Tongue (tissue), 2 donors: ENCODE data around the gene SBF1. TPM values are rescaled to one million over a fixed set of nuclear protein-coding genes. Genes with fewer than 3 reads are reported as not detected.

Experiments used
- DNase-seq: peaks from one replicate; pipeline ENCODE4 v3.0.0-alpha.2; 2015
- total RNA-seq: library from RNA; depleted of rRNA; stranded (reverse); fragments of >200 nt; gene quantifications from one replicate; pipeline ENCODE4 v1.2.3, GENCODE V29; 2014

The SBF1 gene
- total RNA-seq, 1 donor from 2014 or later: 61.7 TPM

DNA sequence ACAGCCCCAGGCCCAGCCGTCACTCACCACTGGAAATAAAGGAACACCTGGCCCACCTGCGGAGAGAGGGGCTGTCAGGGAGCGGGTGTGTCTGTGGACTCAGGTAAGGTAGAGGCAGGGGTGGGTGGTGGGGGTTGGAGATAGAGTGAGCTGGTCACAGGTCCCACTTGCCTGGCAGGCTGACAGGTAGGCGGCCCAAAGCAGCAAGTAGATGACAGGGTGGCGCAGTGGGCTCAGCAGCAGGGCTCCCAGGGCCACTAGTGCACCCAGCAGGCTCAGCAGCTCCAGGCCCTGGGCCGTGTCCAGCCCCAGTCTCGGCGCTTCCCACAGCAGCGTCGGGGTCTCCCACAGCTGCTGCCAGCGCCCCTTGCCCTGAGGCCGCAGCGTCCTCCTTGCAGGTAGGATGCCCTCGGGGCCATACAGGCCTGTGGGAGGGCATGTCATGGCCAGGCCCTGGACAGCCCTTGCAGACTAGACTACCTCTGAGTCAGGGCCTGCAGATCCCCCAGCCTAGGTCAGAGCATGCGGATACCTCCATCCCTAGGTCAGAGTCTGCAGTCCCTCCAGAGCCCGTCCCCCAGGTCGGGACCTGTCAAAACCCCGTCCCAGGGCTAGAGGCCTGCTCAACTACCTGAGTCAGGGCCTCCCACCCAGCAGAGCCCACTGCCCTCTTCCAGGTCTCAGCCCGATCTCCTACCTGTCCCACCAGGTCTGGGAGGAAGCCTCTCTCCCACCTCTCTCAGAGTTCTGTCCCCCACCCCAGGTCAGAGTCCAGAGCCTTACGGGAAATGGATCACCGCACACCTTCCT, 32.0 kb upstream of the SBF1 start:
- DNase-seq: no peak

DNA sequence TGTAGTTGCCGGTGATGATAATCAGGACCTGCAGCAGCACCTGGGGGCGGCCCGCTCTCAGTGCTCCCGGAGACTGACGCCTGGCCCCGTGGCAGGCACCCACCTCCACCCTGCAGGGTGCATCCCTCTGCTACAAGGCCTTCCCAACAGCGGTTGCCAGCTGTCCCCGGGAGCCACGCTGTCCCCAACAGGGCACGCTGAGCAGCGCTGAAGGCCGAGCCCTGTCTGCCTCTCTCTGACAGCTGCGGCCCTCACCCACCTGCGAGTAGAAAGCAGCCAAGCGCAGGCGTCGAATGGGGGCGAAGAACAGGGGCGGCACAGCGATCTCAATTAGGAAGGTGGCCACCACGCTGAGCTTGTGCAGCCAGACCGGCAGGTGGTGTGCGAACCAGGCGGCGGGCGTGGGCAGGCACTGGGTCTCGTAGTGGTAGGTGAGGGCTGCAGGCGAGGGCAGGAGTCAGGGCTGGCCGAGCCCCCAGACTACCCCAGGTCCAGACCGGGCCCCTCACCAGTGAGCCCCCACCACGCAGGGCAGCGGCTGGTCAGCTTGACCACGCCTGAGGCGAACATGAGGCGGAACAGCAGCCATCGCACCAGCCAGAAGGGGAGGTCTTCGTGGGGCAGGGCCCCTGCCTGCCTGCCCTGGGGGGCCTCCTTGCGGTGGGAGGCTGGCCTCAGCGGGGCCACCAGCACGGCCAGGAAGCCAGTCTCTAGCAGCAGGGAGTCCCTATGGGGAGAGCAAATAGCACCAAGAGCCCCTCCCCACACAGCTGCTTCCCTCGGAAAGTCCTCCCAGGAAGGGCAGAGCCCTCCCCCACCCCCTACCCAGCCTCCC, 31.2 kb upstream of the SBF1 start:
- no peak for DNase-seq

DNA sequence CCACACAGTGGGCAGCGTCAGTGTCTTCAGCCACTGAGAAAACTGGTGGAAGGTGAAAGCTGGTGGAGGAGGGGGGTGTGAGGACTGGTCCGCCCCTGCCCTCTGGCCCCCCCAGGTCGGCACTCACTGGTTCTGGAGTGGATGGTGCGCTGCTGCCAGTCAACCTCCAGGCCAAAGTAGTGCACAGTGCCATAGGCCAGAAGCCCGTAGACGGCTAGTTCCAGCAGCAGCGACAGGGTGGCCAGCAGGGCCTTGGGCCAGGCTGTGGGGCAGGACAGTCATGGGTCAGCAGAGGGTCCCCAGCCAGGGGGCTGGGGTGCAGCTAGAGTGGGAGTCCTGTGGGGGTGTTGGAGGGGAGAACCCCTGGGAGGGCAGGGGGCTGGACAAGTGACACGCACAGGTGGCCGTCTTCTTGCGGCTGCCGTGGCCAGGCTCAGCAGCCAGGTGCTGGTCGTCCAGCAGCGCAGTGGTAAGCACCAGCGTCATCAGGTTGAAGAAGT, 30.5 kb upstream of the SBF1 start:
- no peak for DNase-seq

DNA sequence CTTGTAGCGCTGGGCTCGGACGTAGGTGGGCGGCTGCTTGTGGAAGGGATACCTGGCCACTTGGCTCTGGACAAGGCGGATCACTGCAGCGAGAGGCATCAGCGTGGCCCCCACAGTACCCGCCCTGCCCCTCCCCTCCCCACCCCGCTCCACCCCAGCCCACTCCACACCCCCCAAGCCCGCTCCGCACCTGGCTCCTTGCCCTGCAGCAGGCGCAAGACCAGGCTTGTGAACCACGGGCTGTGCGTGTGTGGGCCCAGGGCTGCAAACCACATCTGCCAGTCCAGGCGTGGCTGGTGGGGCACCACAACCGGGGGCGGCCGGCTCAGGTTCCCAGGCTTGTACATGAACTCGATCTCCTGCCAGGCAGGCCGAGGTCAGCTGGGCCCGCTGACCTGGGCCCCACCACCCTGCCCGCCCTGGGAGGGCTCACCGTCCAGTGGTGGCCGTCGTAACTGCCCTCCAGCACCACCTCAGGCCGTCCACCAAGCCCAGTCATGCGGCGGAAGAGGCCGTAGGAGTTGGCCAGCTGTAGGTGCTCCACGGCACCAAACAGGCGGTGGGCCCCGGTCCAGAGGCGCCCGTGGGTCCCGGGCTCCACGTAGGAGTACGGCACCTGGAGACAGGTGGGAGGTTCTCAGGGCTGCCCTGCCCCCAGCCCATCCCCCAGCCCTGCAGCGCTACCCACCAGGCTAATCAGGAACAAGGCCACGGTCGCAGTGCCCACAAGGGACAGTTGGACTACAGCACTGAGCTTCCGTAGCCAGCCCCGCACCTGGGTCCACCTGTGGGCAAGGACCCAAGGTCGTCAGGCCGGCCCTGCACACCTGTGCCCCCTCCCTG, 29.8 kb upstream of the SBF1 start:
- DNase-seq: no peak

DNA sequence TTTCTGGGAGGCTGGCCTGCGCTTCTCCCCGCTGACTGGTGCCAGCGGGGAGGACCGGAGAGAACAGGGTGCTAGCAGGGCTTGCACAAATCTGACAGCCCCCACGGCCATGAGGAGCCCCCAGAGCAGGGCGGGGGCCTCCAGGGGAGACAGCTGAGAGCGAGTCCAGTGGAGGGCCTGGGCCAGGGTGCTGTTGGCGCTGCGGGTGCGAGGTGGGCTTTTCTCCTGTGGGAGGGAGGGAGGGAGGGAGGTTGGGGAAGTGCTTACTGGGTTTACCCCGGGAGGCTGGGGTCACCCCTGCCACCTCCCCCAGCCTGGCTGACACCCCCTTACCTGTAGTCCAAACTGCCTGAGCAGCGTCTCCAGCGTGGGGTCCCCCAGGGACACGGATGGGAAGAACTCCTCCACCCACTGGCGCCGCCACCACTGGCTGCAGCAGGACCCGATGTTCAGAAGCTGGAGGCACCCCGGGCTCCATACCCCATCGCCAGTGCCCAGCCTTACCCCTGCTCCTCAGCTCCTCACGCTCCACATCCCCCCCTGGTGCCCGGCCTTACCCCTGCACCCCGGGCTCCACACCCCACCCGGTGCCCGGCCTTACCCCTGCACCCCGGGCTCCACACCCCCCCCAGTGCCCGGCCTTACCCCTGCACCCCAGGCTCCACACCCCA, 28.8 kb upstream of the SBF1 start:
- DNase-seq: no peak

- no peak for DNase-seq
These were observed 28.0 kb upstream of the SBF1 start for GRCh38 chr22:50502628-50503474.

DNA sequence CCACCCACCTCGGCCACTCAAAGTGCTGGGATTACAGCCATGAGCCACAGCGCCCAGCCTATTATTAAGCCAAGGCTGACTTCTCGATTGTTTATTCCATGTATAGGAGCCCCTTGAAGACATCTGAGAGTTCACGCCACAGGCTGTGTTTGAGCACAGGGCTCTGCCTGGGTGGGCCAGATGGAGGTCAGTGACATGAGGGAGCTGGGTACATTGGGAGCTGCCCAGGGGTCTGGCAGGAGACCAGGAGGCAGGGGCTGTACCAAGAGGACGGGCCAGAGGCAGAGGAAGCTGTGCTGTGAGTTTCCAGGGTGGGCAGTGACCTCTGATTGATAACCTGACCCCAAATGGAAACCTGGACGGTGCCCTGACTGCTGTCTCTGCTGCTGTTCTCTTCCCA, 27.3 kb upstream of the SBF1 start:
- no peak for DNase-seq

DNA sequence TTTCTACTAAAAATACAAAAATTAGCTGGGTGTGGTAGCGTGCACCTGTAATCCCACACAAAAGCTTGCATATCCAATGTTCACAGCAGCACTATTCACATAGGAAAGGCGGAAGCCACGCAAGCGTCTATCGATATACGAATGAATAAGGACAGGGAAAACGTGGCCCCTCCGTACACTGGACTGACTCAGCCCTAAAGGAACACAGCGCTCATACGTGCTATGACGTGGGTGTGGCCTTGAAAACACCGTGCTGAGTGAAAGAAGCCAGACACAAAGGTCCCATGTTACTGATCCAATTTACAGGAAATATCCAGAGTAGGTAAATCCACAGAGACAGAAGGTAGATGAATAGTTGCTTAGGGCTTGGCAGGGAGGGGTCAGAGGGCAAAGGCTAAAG, 25.6 kb upstream of the SBF1 start:
- DNase-seq: no peak

GRCh38 chr22:50498322-50498890, 23.6 kb upstream of the SBF1 start:
- DNase-seq: peak; percentile 73

GRCh38 chr22:50497093-50497492, 22.3 kb upstream of the SBF1 start:
- no peak for DNase-seq

DNA sequence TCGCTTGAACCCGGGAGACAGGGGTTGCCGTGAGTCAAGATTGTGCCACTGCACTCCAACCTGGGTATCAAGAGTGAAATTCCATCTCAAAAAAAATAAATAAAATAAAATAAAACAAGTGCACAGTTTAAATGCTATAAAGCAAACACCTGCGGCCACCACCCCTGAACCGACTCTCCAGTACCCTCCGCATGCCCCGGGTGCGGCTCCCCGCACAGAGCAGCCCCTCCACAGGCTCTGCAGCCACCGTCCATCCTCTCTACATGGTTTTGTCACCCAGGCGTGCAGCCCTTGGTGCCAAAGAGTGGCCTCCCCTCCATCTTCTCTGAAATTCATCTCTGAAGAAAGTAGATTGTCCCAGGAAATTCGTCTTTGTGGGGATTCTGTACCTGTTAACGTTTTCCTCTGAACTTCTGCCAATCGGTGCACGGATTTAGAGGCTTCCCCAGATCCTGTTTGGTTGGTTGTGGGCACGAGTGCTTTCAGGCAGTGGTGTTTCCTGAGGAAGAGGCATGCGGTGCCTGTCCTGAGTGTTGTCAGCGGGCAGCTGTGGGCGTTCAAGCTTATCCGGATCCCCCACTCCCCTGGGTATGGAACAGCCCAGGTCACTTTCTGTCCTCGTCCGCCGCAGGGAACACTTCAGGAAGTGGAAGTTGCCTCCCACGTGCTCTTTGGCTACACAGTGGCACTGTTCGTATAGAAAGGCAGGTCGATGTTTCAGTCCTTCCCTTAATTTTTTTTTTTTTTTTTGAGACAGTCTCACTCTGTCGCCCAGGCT, 15.9 kb upstream of the SBF1 start:
- DNase-seq: no peak

DNA sequence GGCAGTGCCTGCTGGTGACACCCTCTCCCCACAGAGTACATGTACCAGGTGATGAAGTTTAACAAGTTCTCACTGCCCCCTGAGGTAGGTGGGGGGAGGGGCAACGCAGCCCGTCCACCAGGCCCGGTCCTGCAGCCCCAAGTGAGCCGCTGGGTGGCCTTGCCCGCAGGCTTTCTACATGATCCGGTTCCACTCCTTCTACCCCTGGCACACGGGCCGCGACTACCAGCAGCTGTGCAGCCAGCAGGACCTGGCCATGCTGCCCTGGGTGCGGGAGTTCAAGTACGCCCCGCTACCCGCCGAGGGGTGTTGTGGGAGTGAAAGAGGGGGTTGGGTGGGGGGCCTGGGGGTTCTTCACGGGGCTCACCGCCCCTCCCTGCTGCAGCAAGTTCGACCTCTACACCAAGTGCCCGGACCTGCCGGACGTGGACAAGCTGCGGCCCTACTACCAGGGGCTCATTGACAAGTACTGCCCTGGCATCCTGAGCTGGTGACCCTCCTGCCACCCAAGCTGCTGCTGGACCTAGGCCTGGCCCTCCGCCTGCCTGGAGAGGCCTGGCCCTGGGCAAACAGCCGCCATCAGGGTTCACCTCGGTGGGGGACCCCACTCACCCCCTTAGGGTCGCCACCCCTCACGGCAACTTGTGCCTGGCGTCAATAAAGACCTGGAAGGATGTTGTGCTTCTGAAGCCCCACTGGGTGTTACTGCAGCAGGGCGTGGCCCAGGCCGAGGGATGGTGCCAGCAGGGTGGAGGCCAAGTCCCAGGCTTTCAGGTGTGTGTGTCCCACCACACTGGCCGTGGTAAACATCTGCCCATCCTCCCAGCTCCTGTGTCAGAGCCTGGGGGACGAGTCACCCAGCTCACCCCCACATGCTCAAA, 14.8 kb upstream of the SBF1 start:
- no peak for DNase-seq

- DNase-seq: no peak
These were observed 14.1 kb upstream of the SBF1 start for GRCh38 chr22:50488886-50489285.

- DNase-seq: no peak
These were observed 13.3 kb upstream of the SBF1 start for GRCh38 chr22:50488006-50488677.

- no peak for DNase-seq
These were observed 12.6 kb upstream of the SBF1 start for GRCh38 chr22:50487290-50488005.

- no peak for DNase-seq
These were observed 11.9 kb upstream of the SBF1 start, which contains the start of gene MIOX for GRCh38 chr22:50486561-50487289. Gene MIOX, plus strand, starts transcription at chr22:50486859. Its CDS starts 39 bp downstream, at chr22:50486898.
